Vagina (tissue), 2 donors: ENCODE results near the gene CFDP1.

Experiments used
- POLR2A ChIP-seq, 2 donors: fragments of 450-650 bp; IDR thresholded peaks; one replicate each; pipeline ENCODE4 v1.6.1; 2017; ENCODE audit warnings: antibody characterized with exemption in 2 of 2, mild to moderate bottlenecking in 2 of 2, moderate library complexity in 2 of 2
- TF ChIP-seq, protein P1 (sequence below), 3 experiments: fragments of 450-650 bp in 2 of 3; fragments of 200-600 bp in 1 of 3; sonication (generic) in 1 of 3; IDR thresholded peaks; one replicate each; pipeline ENCODE4 v1.5.1; 2017 to 2019; ENCODE audit warnings: antibody characterized with exemption in 3 of 3, mild to moderate bottlenecking in 2 of 3, moderate library complexity in 2 of 3

DNA sequence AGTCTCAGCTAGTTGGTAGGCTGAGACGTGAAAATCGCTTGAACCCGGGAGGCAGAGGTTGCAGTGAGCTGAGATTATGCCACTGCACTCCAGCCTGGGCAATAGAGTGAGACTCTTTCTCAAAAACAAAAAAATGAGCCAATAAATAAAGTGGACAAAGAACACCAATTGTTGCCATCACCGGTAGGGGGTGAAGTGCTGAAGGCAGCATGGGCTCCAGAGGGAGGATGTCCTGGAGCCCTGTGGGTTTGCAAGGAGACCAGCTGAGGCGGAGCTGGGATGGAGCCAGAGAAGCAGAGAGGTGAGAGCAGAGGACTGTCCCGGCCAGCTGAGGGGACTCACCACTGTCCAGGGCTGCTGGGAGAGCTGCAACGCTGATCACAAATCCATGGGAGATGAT is 48.2 kb upstream of the CFDP1 start:
- TF ChIP-seq, protein P1, sequence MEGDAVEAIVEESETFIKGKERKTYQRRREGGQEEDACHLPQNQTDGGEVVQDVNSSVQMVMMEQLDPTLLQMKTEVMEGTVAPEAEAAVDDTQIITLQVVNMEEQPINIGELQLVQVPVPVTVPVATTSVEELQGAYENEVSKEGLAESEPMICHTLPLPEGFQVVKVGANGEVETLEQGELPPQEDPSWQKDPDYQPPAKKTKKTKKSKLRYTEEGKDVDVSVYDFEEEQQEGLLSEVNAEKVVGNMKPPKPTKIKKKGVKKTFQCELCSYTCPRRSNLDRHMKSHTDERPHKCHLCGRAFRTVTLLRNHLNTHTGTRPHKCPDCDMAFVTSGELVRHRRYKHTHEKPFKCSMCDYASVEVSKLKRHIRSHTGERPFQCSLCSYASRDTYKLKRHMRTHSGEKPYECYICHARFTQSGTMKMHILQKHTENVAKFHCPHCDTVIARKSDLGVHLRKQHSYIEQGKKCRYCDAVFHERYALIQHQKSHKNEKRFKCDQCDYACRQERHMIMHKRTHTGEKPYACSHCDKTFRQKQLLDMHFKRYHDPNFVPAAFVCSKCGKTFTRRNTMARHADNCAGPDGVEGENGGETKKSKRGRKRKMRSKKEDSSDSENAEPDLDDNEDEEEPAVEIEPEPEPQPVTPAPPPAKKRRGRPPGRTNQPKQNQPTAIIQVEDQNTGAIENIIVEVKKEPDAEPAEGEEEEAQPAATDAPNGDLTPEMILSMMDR (IDR thresholded peaks at IDR 0.05) = no peak
- TF ChIP-seq POLR2A (IDR thresholded peaks at IDR 0.05) = no peak
